IMR-90 (cell line): ENCODE results near the gene PTCD1. TPM values are rescaled to one million over a fixed set of nuclear protein-coding genes. Genes with fewer than 3 reads are reported as not detected.

ENCODE experiments used
- ATAC-seq: fragments of 200-7000 bp; cut with Tn5 transposase; 2 replicates; pipeline ENCODE4 v1.9.1; 2020; ENCODE audit warnings: low read depth, mild to moderate bottlenecking, moderate library complexity
- BruUV-seq: library from RNA; stranded (reverse); fragments of 400-500 nt; replicated peaks from 2 replicates; lab custom pipeline; 2021; lab: Mats Ljungman, UMichigan
- CTCF ChIA-PET: fragments of 300-600 bp; formaldehyde crosslinking; extraction: SDS; loops from one replicate; lab custom pipeline; 2021; ENCODE audit warnings: antibody characterized with exemption; lab: Yijun Ruan, JAX
- POLR2A ChIA-PET: fragments of 300-600 bp; sonication (Branson Sonifier 250); formaldehyde crosslinking; loops from one replicate; lab custom pipeline; 2022; ENCODE audit warnings: antibody characterized with exemption; ENCODE audit not compliant: unreplicated experiment; lab: Charles Lee
- DNase-seq: peaks from one replicate; pipeline ENCODE4 v3.0.0; 2013
- H2AFZ ChIP-seq: replicated peaks from 2 replicates; pipeline ENCODE3; 2013; ENCODE audit warnings: low read length, mild to moderate bottlenecking; ENCODE audit not compliant: poor library complexity
- H2AK5ac ChIP-seq: 2 replicates; pipeline ENCODE4 v1.6.1; 2013; ENCODE audit warnings: low read depth, low read length, inconsistent platforms
- H2AK9ac ChIP-seq: replicated peaks from 2 replicates; pipeline ENCODE3; 2013; ENCODE audit warnings: mild to moderate bottlenecking, low read depth, low read length, moderate library complexity; ENCODE audit not compliant: poor library complexity
- H2BK120ac ChIP-seq: 2 replicates; pipeline ENCODE4 v1.6.1; 2013; ENCODE audit warnings: low read depth, low read length, inconsistent platforms
- H2BK15ac ChIP-seq: 3 replicates; pipeline ENCODE4 v1.6.1; 2013; ENCODE audit warnings: low read depth, low read length, inconsistent platforms
- H2BK20ac ChIP-seq: 2 replicates; pipeline ENCODE4 v1.6.1; 2013; ENCODE audit warnings: low read depth, mild to moderate bottlenecking, inconsistent platforms, low read length, moderate library complexity
- H2BK5ac ChIP-seq: 2 replicates; pipeline ENCODE4 v1.6.1; 2013; ENCODE audit warnings: mild to moderate bottlenecking, low read depth, low read length, inconsistent platforms; ENCODE audit not compliant: poor library complexity, severe bottlenecking
- H3K14ac ChIP-seq: replicated peaks from 2 replicates; pipeline ENCODE4 v1.6.1; 2013; ENCODE audit warnings: low read depth, low read length, inconsistent platforms
- H3K18ac ChIP-seq: 2 replicates; pipeline ENCODE4 v1.6.1; 2013; ENCODE audit warnings: low read depth, low read length, control low read depth
- H3K23ac ChIP-seq: 2 replicates; pipeline ENCODE4 v1.6.1; 2013; ENCODE audit warnings: low read depth, low read length, inconsistent platforms
- H3K27ac ChIP-seq: 2 replicates; pipeline ENCODE4 v1.5.1; 2013; ENCODE audit warnings: mild to moderate bottlenecking, control low read depth, low read length; ENCODE audit not compliant: insufficient read depth
- H3K27me3 ChIP-seq: 2 replicates; pipeline ENCODE4 v1.6.1; 2013; ENCODE audit warnings: low read length; ENCODE audit not compliant: control insufficient read depth, insufficient read depth
- H3K36me3 ChIP-seq: 2 replicates; pipeline ENCODE4 v1.6.1; 2013; ENCODE audit warnings: low read length, mixed read lengths; ENCODE audit not compliant: control insufficient read depth, insufficient read depth
- H3K4ac ChIP-seq: 2 replicates; pipeline ENCODE4 v1.6.1; 2013; ENCODE audit warnings: low read depth, low read length, inconsistent platforms
- H3K4me1 ChIP-seq: 2 replicates; pipeline ENCODE4 v1.6.1; 2013; ENCODE audit warnings: low read length, mixed read lengths; ENCODE audit not compliant: control insufficient read depth, insufficient read depth
- H3K4me2 ChIP-seq: 2 replicates; pipeline ENCODE4 v1.6.1; 2013; ENCODE audit warnings: low read depth, mild to moderate bottlenecking, control low read depth, low read length, moderate library complexity
- H3K4me3 ChIP-seq: 2 replicates; pipeline ENCODE4 v1.5.1; 2013; ENCODE audit warnings: low read depth, mild to moderate bottlenecking, control low read depth, low read length, moderate library complexity; ENCODE audit not compliant: insufficient read depth
- H3K56ac ChIP-seq: 2 replicates; pipeline ENCODE4 v1.6.1; 2013; ENCODE audit warnings: low read length, inconsistent platforms; ENCODE audit not compliant: insufficient read depth; ENCODE audit errors: extremely low read depth
- H3K79me1 ChIP-seq, 2 experiments: 2 replicates each; pipeline ENCODE4 v1.6.1; 2013; ENCODE audit warnings: low read length in 2 of 2, inconsistent platforms in 1 of 2, low read depth in 1 of 2
- H3K9ac ChIP-seq: 2 replicates; pipeline ENCODE4 v1.6.1; 2013; ENCODE audit warnings: low read depth, low read length, control low read depth
- H3K9me1 ChIP-seq: 2 replicates; pipeline ENCODE4 v1.6.1; 2013; ENCODE audit warnings: low read length, inconsistent platforms; ENCODE audit not compliant: insufficient read depth
- H3K9me3 ChIP-seq: 2 replicates; pipeline ENCODE4 v1.6.1; 2013; ENCODE audit warnings: low read length; ENCODE audit not compliant: control insufficient read depth, insufficient read depth
- H4K20me1 ChIP-seq: 2 replicates; pipeline ENCODE4 v1.6.1; 2013; ENCODE audit warnings: low read length, inconsistent platforms; ENCODE audit not compliant: insufficient read depth
- H4K5ac ChIP-seq: 2 replicates; pipeline ENCODE4 v1.6.1; 2013; ENCODE audit warnings: mild to moderate bottlenecking, low read depth, low read length, control low read depth
- H4K8ac ChIP-seq, 2 experiments: 2 replicates each; pipeline ENCODE4 v1.6.1; 2013; ENCODE audit warnings: low read depth in 2 of 2, low read length in 2 of 2, control low read depth in 1 of 2, inconsistent platforms in 1 of 2
- H4K91ac ChIP-seq: 2 replicates; pipeline ENCODE4 v1.6.1; 2013; ENCODE audit warnings: low read depth, low read length, inconsistent platforms; ENCODE audit not compliant: insufficient read depth
- NFE2L2 ChIP-seq: fragments of 150-350 bp; IDR thresholded peaks from 2 replicates; pipeline ENCODE4 v1.6.1; 2016; ENCODE audit warnings: low read depth, mild to moderate bottlenecking, low read length
- WGBS, 2 experiments: methylation state at CpG; one replicate each; pipeline versions ENCODE4 v1.1.5 to v1.1.7; 2013; ENCODE audit warnings: missing lambda C conversion rate in 2 of 2; ENCODE audit not compliant: insufficient read length in 1 of 2; ENCODE audit errors: extremely low coverage in 2 of 2; 5-methylcytosine and 5-hydroxymethylcytosine counted together
- dilution Hi-C: fragments of 300-500 bp; cut with HindIII; formaldehyde crosslinking; loops from one replicate; pipeline ENCODE4 v1.14.3; 2018; ENCODE audit warnings: low sequenced_read_pairs; ENCODE audit not compliant: unreplicated experiment
- in situ Hi-C: fragments of 300-500 bp; cut with MboI; formaldehyde crosslinking; loops from 3 replicates; pipeline ENCODE4 v1.14.3; 2019; ENCODE audit warnings: low sequenced_read_pairs, inconsistent platforms, mixed read lengths
- intact Hi-C: fragments of 100-400 bp; cut with micrococcal nuclease; formaldehyde crosslinking; loops from 2 replicates; pipeline ENCODE4 v1.10.0; 2022
- polyA plus RNA-seq, 3 experiments: library from polyadenylated mRNA; depleted of rRNA; stranded (reverse); fragments of >200 nt; gene quantifications; 2 replicates each; pipeline ENCODE4 v1.2.3, GENCODE V29; 2012; ENCODE audit warnings: low replicate concordance in 1 of 3
- total RNA-seq: library from RNA; depleted of rRNA; stranded (reverse); fragments of >200 nt; gene quantifications from 2 replicates; pipeline ENCODE4 v1.2.3, GENCODE V29; 2012
- TF ChIP-seq, protein P1 (sequence below): fragments of 150-350 bp; IDR thresholded peaks from 2 replicates; pipeline ENCODE4 v1.6.1; 2017; ENCODE audit warnings: mild to moderate bottlenecking, antibody characterized with exemption, low read length, low read depth

PTCD1 gene
- total and polyA plus RNA-seq, 2 of the 4 experiments (the other 2 are of a cell fraction) = 2.2 to 4.0 TPM

GRCh38 chr7:99446096-99446495 is 7.5 kb upstream of the PTCD1 start:
- H2BK15ac ChIP-seq = no peak overlapping the region
- DNase-seq = no peak
- CTCF ChIA-PET = no interaction called here
- no peaks in the 10 kb centered on the region for H3K9me1 ChIP-seq
- H3K14ac ChIP-seq = no peak overlapping the region
- H2BK20ac ChIP-seq = no peak overlapping the region
- H4K20me1 ChIP-seq = peaks cover 21% of the 10 kb centered on the region
- no peak overlapping the region for H3K23ac ChIP-seq
- no peak overlapping the region for H2BK5ac ChIP-seq
- peaks cover 33 to 44% of the 10 kb centered on the region in 2 experiments for H3K79me1 ChIP-seq
- no peaks in the 10 kb centered on the region for H3K9me3 ChIP-seq
- H2AK9ac ChIP-seq = no peak overlapping the region
- POLR2A ChIA-PET = interaction anchor here (0.6 kb wide), 1 partner anchor 18 kb away, joined by 3 read pairs; no protein-coding TSS in a partner anchor
- no peak overlapping the region for H2AK5ac ChIP-seq
- 100% methylated on average over 1 of the region's 4 CpGs; no CpG with 5 or more reads in 1 of the 2 experiments for WGBS, 2 experiments
- no peak overlapping the region for H4K5ac ChIP-seq
- H3K4me2 ChIP-seq = no peak overlapping the region
- no peak overlapping the region for H4K8ac ChIP-seq
- no peak overlapping the region for H4K91ac ChIP-seq
- no peaks in the 10 kb centered on the region for H3K27me3 ChIP-seq
- no peak overlapping the region for H3K27ac ChIP-seq
- no peak for ATAC-seq
- no peak overlapping the region for H3K9ac ChIP-seq
- H2AFZ ChIP-seq = no peak overlapping the region
- H2BK120ac ChIP-seq = no peak overlapping the region
- H3K56ac ChIP-seq = no peak overlapping the region
- peaks cover 57% of the 10 kb centered on the region for H3K36me3 ChIP-seq
- H3K4ac ChIP-seq = no peak overlapping the region
- no peaks in the 10 kb centered on the region for H3K4me1 ChIP-seq
- intact Hi-C loops = no loop called here
- no peak overlapping the region for H3K18ac ChIP-seq
- dilution Hi-C loops = no loop called here
- in situ Hi-C loops = no loop called here
- no peak for TF ChIP-seq NFE2L2
- TF ChIP-seq, protein P1, sequence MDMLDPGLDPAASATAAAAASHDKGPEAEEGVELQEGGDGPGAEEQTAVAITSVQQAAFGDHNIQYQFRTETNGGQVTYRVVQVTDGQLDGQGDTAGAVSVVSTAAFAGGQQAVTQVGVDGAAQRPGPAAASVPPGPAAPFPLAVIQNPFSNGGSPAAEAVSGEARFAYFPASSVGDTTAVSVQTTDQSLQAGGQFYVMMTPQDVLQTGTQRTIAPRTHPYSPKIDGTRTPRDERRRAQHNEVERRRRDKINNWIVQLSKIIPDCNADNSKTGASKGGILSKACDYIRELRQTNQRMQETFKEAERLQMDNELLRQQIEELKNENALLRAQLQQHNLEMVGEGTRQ = peak; percentile 11; the same call in 1 of the 2 replicates
- BruUV-seq = no TSS peak
- no peak overlapping the region for H3K4me3 ChIP-seq
